Keratinocyte (primary cell): ENCODE measurements around the gene MTOR.

ENCODE experiments used
- CTCF ChIP-seq, 3 experiments: IDR thresholded peaks in 1 of 3; conservative IDR thresholded peaks in 1 of 3; optimal IDR thresholded peaks in 1 of 3; 2 replicates in 2 of 3; 3 replicates in 1 of 3; pipeline versions ENCODE3 to v1.5.1; 2011; ENCODE audit warnings: low read length in 3 of 3, mild to moderate bottlenecking in 3 of 3, moderate library complexity in 2 of 3, control low read depth in 1 of 3, inconsistent platforms in 1 of 3; ENCODE audit not compliant: insufficient read depth in 2 of 3; ENCODE audit errors: extremely low read depth in 1 of 3
- EZH2 ChIP-seq: IDR thresholded peaks from one replicate; pipeline ENCODE4 v1.6.1; 2012; ENCODE audit warnings: inconsistent platforms, mild to moderate bottlenecking, low read length, moderate library complexity

- no peak for TF ChIP-seq CTCF (optimal IDR thresholded peaks at IDR 0.05 in 1 of 3, IDR thresholded peaks at IDR 0.05 in 1 of 3, conservative IDR thresholded peaks at IDR 0.05 in 1 of 3; ENCODE audit: extremely low read depth in 1 of 3, insufficient read depth in 2 of 3, low read length in 3 of 3)
- no peak for TF ChIP-seq EZH2
These were observed 54.3 kb downstream of the MTOR start for GRCh38 chr1:11207898-11208611.
